SK-N-SH treated with all-trans-retinoic acid at 6 μM for 48 hours (cell line): Measurements from ENCODE around the gene MICAL1.

Experiments
- ATAC-seq: fragments of 200-7000 bp; cut with Tn5 transposase; 3 replicates; pipeline ENCODE4 v1.9.1; 2020; ENCODE audit warnings: mild to moderate bottlenecking, moderate library complexity
- ARNTL ChIP-seq: fragments of 450-650 bp; formaldehyde crosslinking; IDR thresholded peaks from 2 replicates; pipeline ENCODE4 v1.5.0; 2020; ENCODE audit warnings: low read depth, mild to moderate bottlenecking, moderate library complexity, borderline replicate concordance
- BACH2 ChIP-seq: fragments of 250-450 bp; sonication (Bioruptor Pico); IDR thresholded peaks from 2 replicates; pipeline ENCODE4 v1.9.0; 2021; ENCODE audit warnings: mild to moderate bottlenecking, borderline replicate concordance
- CREB5 ChIP-seq: fragments of 250-450 bp; sonication (Bioruptor Pico); IDR thresholded peaks from 2 replicates; pipeline ENCODE4 v1.5.1; 2020; ENCODE audit warnings: low read depth, mild to moderate bottlenecking, moderate library complexity
- CSDC2 ChIP-seq: fragments of 250-450 bp; sonication (Bioruptor Pico); IDR thresholded peaks from 2 replicates; pipeline ENCODE4 v1.5.0; 2020; ENCODE audit warnings: mild to moderate bottlenecking, moderate library complexity
- CSRNP3 ChIP-seq: fragments of 250-450 bp; sonication (Bioruptor Pico); IDR thresholded peaks from 2 replicates; pipeline ENCODE4 v1.5.1; 2021; ENCODE audit warnings: mild to moderate bottlenecking, moderate library complexity
- ESRRG ChIP-seq: fragments of 250-450 bp; sonication (Bioruptor Pico); IDR thresholded peaks from 2 replicates; pipeline ENCODE4 v1.6.1; 2021; ENCODE audit warnings: mild to moderate bottlenecking
- GLIS3 ChIP-seq: fragments of 250-450 bp; sonication (Bioruptor Pico); IDR thresholded peaks from 2 replicates; pipeline ENCODE4 v1.5.0; 2020; ENCODE audit warnings: mild to moderate bottlenecking, moderate library complexity
- ISL1 ChIP-seq: fragments of 250-450 bp; sonication (Bioruptor Pico); IDR thresholded peaks from 2 replicates; pipeline ENCODE4 v2.1.2; 2022; ENCODE audit warnings: mild to moderate bottlenecking, moderate library complexity
- OSR1 ChIP-seq: fragments of 250-450 bp; sonication (Bioruptor Pico); IDR thresholded peaks from 2 replicates; pipeline ENCODE4 v1.8.0; 2022; ENCODE audit warnings: moderate library complexity, mild to moderate bottlenecking, inconsistent platforms
- PATZ1 ChIP-seq: fragments of 250-450 bp; sonication (Bioruptor Pico); IDR thresholded peaks from 2 replicates; pipeline ENCODE4 v1.8.0; 2020; ENCODE audit warnings: mild to moderate bottlenecking, moderate library complexity, borderline replicate concordance
- POU6F1 ChIP-seq: fragments of 250-450 bp; sonication (Bioruptor Pico); IDR thresholded peaks from 2 replicates; pipeline ENCODE4 v1.8.0; 2021; ENCODE audit warnings: low read depth, mild to moderate bottlenecking, moderate library complexity, borderline replicate concordance
- PPARA ChIP-seq: fragments of 250-450 bp; sonication (Bioruptor Pico); IDR thresholded peaks from 2 replicates; pipeline ENCODE4 v1.5.0; 2020; ENCODE audit warnings: mild to moderate bottlenecking, borderline replicate concordance
- RARB ChIP-seq: fragments of 250-450 bp; sonication (Bioruptor Pico); IDR thresholded peaks from 2 replicates; pipeline ENCODE4 v1.8.0; 2021; ENCODE audit warnings: mild to moderate bottlenecking, moderate library complexity
- SNAI2 ChIP-seq: fragments of 250-450 bp; sonication (Bioruptor Pico); IDR thresholded peaks from 2 replicates; pipeline ENCODE4 v1.5.0; 2020; ENCODE audit warnings: mild to moderate bottlenecking, moderate library complexity
- TCF4 ChIP-seq: fragments of 250-450 bp; sonication (Bioruptor Pico); IDR thresholded peaks from 2 replicates; pipeline ENCODE4 v1.8.0; 2021; ENCODE audit warnings: mild to moderate bottlenecking, moderate library complexity, borderline replicate concordance
- TOX ChIP-seq: fragments of 250-450 bp; sonication (Bioruptor Pico); IDR thresholded peaks from 2 replicates; pipeline ENCODE4 v1.8.0; 2021; ENCODE audit warnings: mild to moderate bottlenecking, moderate library complexity, borderline replicate concordance
- TSHZ2 ChIP-seq: fragments of 250-450 bp; sonication (Bioruptor Pico); IDR thresholded peaks from 2 replicates; pipeline ENCODE4 v1.5.0; 2020; ENCODE audit warnings: mild to moderate bottlenecking, moderate library complexity
- ZC3H10 ChIP-seq: fragments of 250-450 bp; sonication (Bioruptor Pico); IDR thresholded peaks from 2 replicates; pipeline ENCODE4 v1.5.1; 2021; ENCODE audit warnings: mild to moderate bottlenecking, moderate library complexity
- ZFP3 ChIP-seq: fragments of 250-450 bp; sonication (Bioruptor Pico); IDR thresholded peaks from 2 replicates; pipeline ENCODE4 v1.5.0; 2020; ENCODE audit warnings: mild to moderate bottlenecking, moderate library complexity
- ZNF70 ChIP-seq: fragments of 450-650 bp; formaldehyde crosslinking; IDR thresholded peaks from 2 replicates; pipeline ENCODE4 v1.5.0; 2020; ENCODE audit warnings: mild to moderate bottlenecking, moderate library complexity
- ZNF8 ChIP-seq: fragments of 450-650 bp; formaldehyde crosslinking; IDR thresholded peaks from 2 replicates; pipeline ENCODE4 v1.5.0; 2020; ENCODE audit warnings: mild to moderate bottlenecking, moderate library complexity

MICAL1 gene

GRCh38 chr6:109443425-109443950 lies 12.1 kb downstream of the MICAL1 start:
- ATAC-seq, result no peak
- TF ChIP-seq ZFP3 (CRISPR knock-in tag) (no peak), RARB (no peak), BACH2 (CRISPR knock-in tag) (no peak), TSHZ2 (CRISPR knock-in tag) (no peak), CSRNP3 (CRISPR knock-in tag) (no peak), ZC3H10 (CRISPR knock-in tag) (no peak), ZNF8 (CRISPR knock-in tag) (no peak), TCF4 (CRISPR knock-in tag) (no peak), OSR1 (no peak), ISL1 (CRISPR knock-in tag) (no peak)

- no peak for TF ChIP-seq ZNF70
- no peak for TF ChIP-seq PPARA (CRISPR knock-in tag)
- no peak for TF ChIP-seq GLIS3 (CRISPR knock-in tag)
- no peak for TF ChIP-seq RARB
- no peak for TF ChIP-seq CREB5 (CRISPR knock-in tag)
- no peak for TF ChIP-seq SNAI2
- TF ChIP-seq ARNTL (CRISPR knock-in tag), result no peak
- no peak for TF ChIP-seq BACH2 (CRISPR knock-in tag)
- no peak for TF ChIP-seq PATZ1
- no peak for TF ChIP-seq POU6F1 (CRISPR knock-in tag)
- no peak for TF ChIP-seq TCF4 (CRISPR knock-in tag)
- no peak for TF ChIP-seq ZC3H10 (CRISPR knock-in tag)
- TF ChIP-seq CSRNP3 (CRISPR knock-in tag), result no peak
- no peak for TF ChIP-seq CSDC2 (CRISPR knock-in tag)
- no peak for TF ChIP-seq ISL1 (CRISPR knock-in tag)
- TF ChIP-seq ZFP3 (CRISPR knock-in tag), result no peak
- TF ChIP-seq TSHZ2 (CRISPR knock-in tag), result no peak
- no peak for TF ChIP-seq OSR1
- no peak for TF ChIP-seq TOX (CRISPR knock-in tag)
- no peak for TF ChIP-seq ESRRG (CRISPR knock-in tag)
- ATAC-seq, result no peak
Measured at GRCh38 chr6:109442393-109442924, 13.1 kb downstream of the MICAL1 start.
